GM21825 (cell line): ENCODE data around the gene SLC16A3.
"Not testable (repeated sequence)": the region's sequence is repeated elsewhere in the genome, so short reads cannot be mapped to it uniquely, and the experiment has no call there.

Experiments
- ATAC-seq: cut with Tn5 transposase; IDR thresholded peaks from one replicate; pipeline ENCODE4 v1.9.1; 2021; ENCODE audit warnings: mild to moderate bottlenecking, moderate library complexity; ENCODE audit not compliant: unreplicated experiment

The SLC16A3 gene

GRCh38 chr17:82245134-82246039, 16.5 kb downstream of the SLC16A3 start:
- no peak for ATAC-seq

DNA sequence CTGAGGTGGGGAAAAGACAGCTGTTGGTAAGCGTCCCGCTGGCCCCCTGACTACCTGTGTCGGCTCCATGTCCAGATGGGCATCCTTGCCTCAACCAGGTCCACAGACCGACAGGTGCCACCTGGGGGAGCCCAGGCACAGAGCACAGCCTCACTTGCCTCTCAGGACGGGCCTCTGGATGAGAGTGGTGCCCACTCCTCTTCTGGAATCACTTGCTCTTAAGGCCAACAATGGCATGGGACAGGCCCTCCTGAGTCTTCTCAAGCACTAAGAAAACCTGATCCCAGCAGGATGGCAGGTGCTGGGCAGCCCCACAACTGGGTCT, 17.2 kb downstream of the SLC16A3 start:
- no peak for ATAC-seq

- no peak for ATAC-seq
Observed at GRCh38 chr17:82246365-82247181, 17.7 kb downstream of the SLC16A3 start.

DNA sequence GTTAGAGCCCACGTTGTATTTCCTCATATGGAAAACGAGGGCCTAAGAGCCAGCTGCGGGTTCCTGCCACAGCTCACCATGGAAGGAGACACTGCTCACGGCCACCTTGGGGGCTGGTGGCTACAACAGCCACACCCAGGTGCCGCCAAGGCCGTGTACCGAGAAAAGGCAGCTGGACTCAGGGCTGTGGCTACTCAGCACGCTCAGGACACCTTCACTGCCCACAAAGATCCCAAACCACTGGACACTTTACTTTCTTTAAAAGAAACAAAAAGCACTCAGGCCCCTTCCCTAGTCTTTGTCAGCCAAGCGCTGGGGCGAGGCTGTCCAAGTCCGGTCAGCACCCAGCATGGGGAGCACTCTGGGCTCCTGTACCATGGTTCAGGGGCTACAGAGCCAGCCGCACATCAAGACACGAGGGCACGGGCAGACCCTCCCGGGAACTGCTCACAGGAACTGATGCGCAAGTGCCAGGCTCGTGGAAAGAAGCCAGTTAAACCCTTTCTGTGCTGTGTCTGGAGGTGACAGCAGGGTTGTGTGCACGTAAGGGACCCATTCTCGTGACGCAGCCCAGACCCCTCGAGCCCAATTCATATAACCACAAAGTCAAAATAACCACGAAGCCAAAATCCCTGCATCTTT, 18.5 kb downstream of the SLC16A3 start:
- no peak for ATAC-seq

GRCh38 chr17:82247856-82248671, 19.2 kb downstream of the SLC16A3 start:
- no peak for ATAC-seq

GRCh38 chr17:82248815-82249674, 20.2 kb downstream of the SLC16A3 start:
- no peak for ATAC-seq

GRCh38 chr17:82249896-82250581, 21.2 kb downstream of the SLC16A3 start:
- no peak for ATAC-seq

DNA sequence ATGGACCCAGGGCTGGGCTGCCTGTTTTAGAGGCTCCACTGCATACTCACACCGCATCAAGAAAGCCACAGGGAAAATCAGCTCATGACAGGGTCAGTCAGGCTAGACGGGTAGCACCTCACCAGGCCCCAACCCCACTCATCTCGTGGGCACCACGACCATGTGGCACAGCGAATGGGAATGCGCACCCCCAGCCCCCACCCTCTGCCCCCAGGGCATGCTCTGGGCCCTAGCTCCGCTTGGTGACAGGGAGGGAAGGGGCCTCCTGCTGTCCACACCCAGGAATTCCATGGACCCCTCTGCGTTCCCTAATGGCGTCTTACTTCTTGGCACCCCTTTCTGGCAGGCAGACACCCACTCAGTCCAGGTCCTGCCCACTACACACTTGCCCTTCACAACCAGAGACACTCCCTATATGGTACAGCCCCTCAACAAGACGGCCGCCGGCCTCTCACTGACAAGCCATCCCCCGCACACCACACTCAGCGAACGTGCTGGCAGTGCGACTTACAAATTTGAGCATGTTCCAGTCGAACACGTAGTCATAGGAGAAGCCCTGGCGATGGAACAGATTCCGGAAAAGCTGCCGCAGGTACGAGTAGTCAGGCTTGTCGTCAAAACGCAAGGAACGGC, 22.1 kb downstream of the SLC16A3 start:
- no peak for ATAC-seq

DNA sequence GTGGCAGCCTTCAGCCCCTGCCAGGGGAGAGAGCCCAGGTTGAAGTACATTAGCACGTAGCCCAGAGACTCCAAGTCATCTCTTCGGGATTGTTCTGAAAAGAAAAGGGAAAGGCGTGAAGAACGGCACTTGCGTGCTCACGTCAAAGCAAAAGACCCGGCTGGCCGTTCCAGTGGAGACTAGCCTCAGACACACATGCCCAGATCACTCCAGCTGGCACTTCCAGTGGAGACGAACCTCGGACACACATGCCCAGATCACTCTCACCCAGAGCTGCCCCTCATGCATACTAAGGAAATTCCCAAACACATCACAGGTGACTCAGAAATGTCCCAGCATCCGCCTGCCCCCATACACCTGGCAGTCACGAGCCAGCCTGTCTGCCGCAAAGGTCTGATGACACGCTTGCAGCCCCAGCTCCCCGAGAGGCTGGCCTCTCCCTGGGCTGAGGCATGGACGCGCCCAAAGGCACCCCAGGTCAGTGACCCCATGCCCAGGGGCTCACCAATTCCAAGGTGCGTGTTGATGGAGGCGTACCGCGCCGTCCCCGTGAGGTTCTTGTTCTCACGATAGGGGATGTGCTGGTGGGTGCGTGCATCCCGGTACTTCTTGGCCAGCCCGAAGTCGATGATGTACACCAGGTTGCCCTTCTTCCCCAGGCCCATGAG, 23.8 kb downstream of the SLC16A3 start:
- ATAC-seq = no peak

DNA sequence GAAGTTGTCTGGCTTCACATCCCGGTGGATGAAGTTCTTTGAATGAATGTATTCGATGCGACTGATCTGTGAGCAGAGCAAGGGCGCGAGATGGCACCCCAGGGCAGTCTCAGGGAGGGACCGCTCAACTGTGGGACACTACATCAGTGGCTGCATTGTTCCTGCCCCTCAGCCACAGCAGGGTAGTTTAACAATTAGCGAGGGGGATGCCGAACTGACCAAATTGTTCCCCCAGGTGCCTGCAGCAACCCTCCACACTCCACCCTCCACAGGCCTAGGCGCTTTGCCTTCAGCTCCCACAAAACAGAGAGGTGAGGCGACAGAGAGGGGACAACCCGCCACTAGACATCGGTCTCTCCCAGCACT, 24.3 kb downstream of the SLC16A3 start:
- ATAC-seq = no peak

- ATAC-seq = not testable (repeated sequence)
Observed at GRCh38 chr17:82254096-82254495, 25.3 kb downstream of the SLC16A3 start.

DNA sequence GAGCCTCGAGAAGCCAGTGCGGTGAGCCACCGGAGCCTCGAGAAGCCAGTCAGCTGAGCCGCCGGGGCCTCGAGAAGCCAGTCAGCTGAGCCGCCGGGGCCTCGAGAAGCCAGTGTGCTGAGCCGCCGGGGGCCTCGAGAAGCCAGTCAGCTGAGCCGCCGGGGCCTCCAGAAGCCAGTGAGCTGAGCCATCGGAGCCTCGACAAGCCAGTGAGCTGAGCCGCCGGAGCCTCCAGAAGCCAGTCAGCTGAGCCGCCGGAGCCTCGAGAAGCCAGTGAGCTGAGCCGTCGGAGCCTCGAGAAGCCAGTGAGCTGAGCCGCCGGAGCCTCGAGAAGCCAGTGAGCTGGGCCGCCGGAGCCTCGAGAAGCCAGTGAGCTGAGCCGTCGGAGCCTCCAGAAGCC, 25.9 kb downstream of the SLC16A3 start:
- not testable (repeated sequence) for ATAC-seq

- ATAC-seq = no peak
Observed at GRCh38 chr17:82255402-82255972, 26.6 kb downstream of the SLC16A3 start.

DNA sequence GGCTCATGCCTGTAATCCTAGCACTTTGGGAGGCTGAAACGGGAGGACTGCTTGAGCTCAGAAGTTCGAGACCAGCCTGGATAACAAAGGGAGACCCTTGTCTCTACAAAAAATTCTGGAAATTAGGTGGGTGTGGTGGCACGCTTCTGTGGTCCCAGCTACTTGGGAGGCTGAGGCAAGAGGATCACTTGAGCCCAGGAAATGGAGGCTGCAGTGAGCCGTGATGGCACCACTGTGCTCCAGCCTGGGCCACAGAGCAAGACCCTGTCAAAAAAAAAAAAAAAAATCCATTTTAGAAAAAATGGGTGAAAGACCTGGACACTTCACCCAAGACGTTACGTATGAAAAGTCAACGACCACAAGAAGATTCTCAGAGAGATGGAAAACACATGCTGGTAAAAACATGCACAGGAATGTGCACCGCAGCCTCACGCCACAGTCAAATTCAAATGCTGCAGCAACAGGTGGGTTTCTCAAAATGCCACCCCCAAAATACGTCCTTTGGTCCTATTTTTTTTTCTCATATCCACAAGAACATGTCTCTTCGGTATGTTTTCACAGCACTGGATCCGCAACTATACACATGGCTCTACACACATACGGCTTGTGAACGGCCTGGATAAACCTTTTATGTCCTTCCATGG, 27.5 kb downstream of the SLC16A3 start:
- no peak for ATAC-seq

- no peak for ATAC-seq
Observed at GRCh38 chr17:82257473-82257872, 28.6 kb downstream of the SLC16A3 start.

DNA sequence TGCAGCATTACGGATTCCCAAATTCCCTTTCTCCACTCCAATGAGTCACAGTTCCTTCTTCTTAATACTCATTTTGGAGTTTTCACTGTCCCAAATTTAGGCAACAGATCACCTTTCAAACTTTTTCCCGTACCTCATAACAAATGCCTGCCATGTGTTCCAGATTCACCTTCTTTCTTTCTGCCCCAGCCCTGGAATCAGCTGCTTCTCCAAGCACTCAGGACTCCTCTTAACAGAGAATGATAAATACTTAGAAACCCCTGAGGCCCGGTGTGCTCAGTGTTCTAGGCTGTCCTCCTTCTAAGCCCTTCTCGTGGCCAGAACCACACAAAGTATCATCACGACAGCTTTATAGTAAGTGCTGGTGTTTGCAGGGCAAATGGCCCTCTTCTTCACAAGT, 29.7 kb downstream of the SLC16A3 start:
- ATAC-seq = no peak
